Ectodermal cell (in vitro differentiated cells): ENCODE data around the gene OR5K1. TPM values are rescaled to one million over a fixed set of nuclear protein-coding genes. Genes with fewer than 3 reads are reported as not detected.

Experiments used
- H3K27ac ChIP-seq: 2 replicates; pipeline ENCODE4 v1.7.0; 2013; ENCODE audit warnings: mild to moderate bottlenecking, low read depth, low read length; ENCODE audit not compliant: insufficient read depth, poor library complexity, severe bottlenecking
- H3K27me3 ChIP-seq: 2 replicates; pipeline ENCODE4 v1.7.0; 2013; ENCODE audit warnings: mild to moderate bottlenecking, low read length; ENCODE audit not compliant: insufficient read depth, control insufficient read depth, poor library complexity, severe bottlenecking
- H3K36me3 ChIP-seq: one replicate; pipeline ENCODE4 v1.7.0; 2013; ENCODE audit warnings: low read length; ENCODE audit not compliant: control insufficient read depth, insufficient read depth
- H3K4me1 ChIP-seq: one replicate; pipeline ENCODE4 v1.7.0; 2013; ENCODE audit warnings: low read length; ENCODE audit not compliant: control insufficient read depth, insufficient read depth
- H3K4me3 ChIP-seq: 2 replicates; pipeline ENCODE4 v1.7.0; 2013; ENCODE audit warnings: low read depth, low read length, control low read depth; ENCODE audit not compliant: insufficient read depth
- H3K9me3 ChIP-seq: 2 replicates; pipeline ENCODE4 v1.7.0; 2013; ENCODE audit warnings: mild to moderate bottlenecking, low read length, moderate library complexity; ENCODE audit not compliant: control insufficient read depth
- WGBS, 2 experiments: methylation state at CpG; one replicate each; pipeline ENCODE4 v1.1.7; 2013; ENCODE audit warnings: missing lambda C conversion rate in 2 of 2; 5-methylcytosine and 5-hydroxymethylcytosine counted together
- polyA plus RNA-seq, 4 experiments: library from polyadenylated mRNA; stranded (reverse); fragments of 50-300 nt; gene quantifications; one replicate each; pipeline ENCODE4 v1.2.3, GENCODE V29; 2013

The OR5K1 gene
- not detected for polyA plus RNA-seq (2013, experiment 1 of 4)
- polyA plus RNA-seq (2013, experiment 2 of 4): not detected
- polyA plus RNA-seq (2013, experiment 3 of 4): not detected
- not detected for polyA plus RNA-seq (2013, experiment 4 of 4)

- no peaks in the 10 kb centered on the region for H3K4me1 ChIP-seq
- H3K4me3 ChIP-seq: no peak within 1 kb of the TSS
- H3K9me3 ChIP-seq: no peaks in the 10 kb centered on the region
- no peak within 1 kb of the TSS for H3K27ac ChIP-seq
- H3K36me3 ChIP-seq: no peaks in the 10 kb centered on the region
- WGBS, 2 experiments: 82 to 100% methylated on average over 1 of the region's 1 CpG
- no peaks in the 10 kb centered on the region for H3K27me3 ChIP-seq
These were observed at the start of gene OR5K1 for GRCh38 chr3:98462901-98463300. TSS of gene OR5K1 (plus strand) at chr3:98463201. CDS start at chr3:98469577, 6,376 bp downstream.

GRCh38 chr3:98432575-98432974, 30.4 kb upstream of the OR5K1 start:
- no peaks in the 10 kb centered on the region for H3K9me3 ChIP-seq

GRCh38 chr3:98433764-98434163, 29.2 kb upstream of the OR5K1 start:
- Histone ChIP-seq H3K27ac (no peak overlapping the region), H3K36me3 (no peaks in the 10 kb centered on the region), H3K27me3 (no peaks in the 10 kb centered on the region), H3K4me1 (no peaks in the 10 kb centered on the region), H3K4me3 (no peak overlapping the region), H3K9me3 (no peaks in the 10 kb centered on the region)
- WGBS, 2 experiments: 43 to 44% methylated on average over 2 of the region's 2 CpGs

More at GRCh38 chr3:98432575-98432974, 30.4 kb upstream of the OR5K1 start:
- Histone ChIP-seq H3K36me3 (no peaks in the 10 kb centered on the region), H3K4me1 (no peaks in the 10 kb centered on the region), H3K27me3 (no peaks in the 10 kb centered on the region), H3K27ac (no peak overlapping the region), H3K4me3 (no peak overlapping the region)

GRCh38 chr3:98434412-98434811, 28.6 kb upstream of the OR5K1 start:
- no peaks in the 10 kb centered on the region for H3K27me3 ChIP-seq
- no peaks in the 10 kb centered on the region for H3K36me3 ChIP-seq
- WGBS, 2 experiments: 90 to 97% methylated on average over 4 of the region's 4 CpGs
- H3K4me3 ChIP-seq: no peak overlapping the region
- no peaks in the 10 kb centered on the region for H3K4me1 ChIP-seq
- H3K9me3 ChIP-seq: no peaks in the 10 kb centered on the region
- H3K27ac ChIP-seq: no peak overlapping the region

GRCh38 chr3:98440283-98440682, 22.7 kb upstream of the OR5K1 start:
- Histone ChIP-seq H3K36me3 (no peaks in the 10 kb centered on the region), H3K9me3 (no peaks in the 10 kb centered on the region), H3K4me1 (no peaks in the 10 kb centered on the region), H3K27me3 (no peaks in the 10 kb centered on the region), H3K4me3 (no peak overlapping the region), H3K27ac (no peak overlapping the region)

- Histone ChIP-seq H3K36me3 (no peaks in the 10 kb centered on the region), H3K4me3 (no peak overlapping the region), H3K27me3 (no peaks in the 10 kb centered on the region), H3K4me1 (no peaks in the 10 kb centered on the region), H3K9me3 (no peaks in the 10 kb centered on the region), H3K27ac (no peak overlapping the region)
- WGBS, 2 experiments: 89 to 94% methylated on average over 4 to 5 of the region's 5 CpGs
These were observed 17.0 kb upstream of the OR5K1 start for GRCh38 chr3:98445949-98446406.

GRCh38 chr3:98449606-98450193, 13.3 kb upstream of the OR5K1 start:
- no peaks in the 10 kb centered on the region for H3K27me3 ChIP-seq
- H3K36me3 ChIP-seq: no peaks in the 10 kb centered on the region
- no peaks in the 10 kb centered on the region for H3K4me1 ChIP-seq
- H3K27ac ChIP-seq: no peak overlapping the region
- H3K4me3 ChIP-seq: no peak overlapping the region
- H3K9me3 ChIP-seq: no peaks in the 10 kb centered on the region
- WGBS, 2 experiments: 94 to 96% methylated on average over 6 of the region's 7 CpGs

- Histone ChIP-seq H3K36me3 (no peaks in the 10 kb centered on the region), H3K4me1 (no peaks in the 10 kb centered on the region), H3K4me3 (no peak overlapping the region), H3K27ac (no peak overlapping the region), H3K9me3 (no peaks in the 10 kb centered on the region), H3K27me3 (no peaks in the 10 kb centered on the region)
- WGBS, 2 experiments: 92 to 93% methylated on average over 4 of the region's 4 CpGs
These were observed 12.6 kb upstream of the OR5K1 start for GRCh38 chr3:98450372-98450771.

- no peak overlapping the region for H3K27ac ChIP-seq
- H3K27me3 ChIP-seq: no peaks in the 10 kb centered on the region
- H3K36me3 ChIP-seq: no peaks in the 10 kb centered on the region
These were observed 9.2 kb upstream of the OR5K1 start for GRCh38 chr3:98453827-98454226.

GRCh38 chr3:98454929-98455328, 8.1 kb upstream of the OR5K1 start:
- Histone ChIP-seq H3K9me3 (no peaks in the 10 kb centered on the region), H3K4me3 (no peak overlapping the region), H3K36me3 (no peaks in the 10 kb centered on the region), H3K27ac (no peak overlapping the region), H3K27me3 (no peaks in the 10 kb centered on the region), H3K4me1 (no peaks in the 10 kb centered on the region)
- WGBS, 2 experiments: no CpG with 5 or more reads among the region's 1 CpG

More at GRCh38 chr3:98453827-98454226, 9.2 kb upstream of the OR5K1 start:
- Histone ChIP-seq H3K9me3 (no peaks in the 10 kb centered on the region), H3K4me3 (no peak overlapping the region), H3K4me1 (no peaks in the 10 kb centered on the region)

- Histone ChIP-seq H3K27me3 (no peaks in the 10 kb centered on the region), H3K9me3 (no peaks in the 10 kb centered on the region), H3K36me3 (no peaks in the 10 kb centered on the region), H3K27ac (no peak overlapping the region), H3K4me3 (no peak overlapping the region), H3K4me1 (no peaks in the 10 kb centered on the region)
- 95 to 100% methylated on average over 1 of the region's 2 CpGs for WGBS, 2 experiments
These were observed 5.5 kb upstream of the OR5K1 start for GRCh38 chr3:98457543-98457942.
